Neural crest cell (in vitro differentiated cells): ENCODE measurements around the gene TBL3. TPM values are rescaled to one million over a fixed set of nuclear protein-coding genes. Genes with fewer than 3 reads are reported as not detected.
A peak's percentile ranks its signal among the peaks of the same experiment; 100 is the strongest.
"Not testable (repeated sequence)": the region's sequence is repeated elsewhere in the genome, so short reads cannot be mapped to it uniquely, and the experiment has no call there.

Experiments used
- DNase-seq: peaks from one replicate; pipeline ENCODE4 v3.0.0; 2021; ENCODE audit warnings: low read depth, mixed read lengths, low spot score
- H3K27ac Mint-ChIP-seq: one replicate; pipeline ENCODE4 v1.8.0; 2021; ENCODE audit warnings: mild to moderate bottlenecking, mixed read lengths; ENCODE audit not compliant: unreplicated experiment
- H3K27me3 Mint-ChIP-seq: 2 replicates; pipeline ENCODE4 v1.8.0; 2021; ENCODE audit warnings: low read depth, mild to moderate bottlenecking, mixed read lengths
- H3K36me3 Mint-ChIP-seq: 2 replicates; pipeline ENCODE4 v1.8.0; 2021; ENCODE audit warnings: low read depth, mild to moderate bottlenecking, mixed read lengths
- H3K4me1 Mint-ChIP-seq: 2 replicates; pipeline ENCODE4 v1.8.0; 2021; ENCODE audit warnings: mixed read lengths
- H3K4me3 Mint-ChIP-seq: one replicate; pipeline ENCODE4 v1.8.0; 2021; ENCODE audit warnings: mild to moderate bottlenecking, mixed read lengths
- H3K9me3 Mint-ChIP-seq: 2 replicates; pipeline ENCODE4 v1.8.0; 2021; ENCODE audit warnings: mixed read lengths
- CTCF ChIP-seq: fragments of 200-600 bp; sonication (generic); conservative IDR thresholded peaks from 2 replicates; pipeline ENCODE4 v1.5.0; 2021; ENCODE audit warnings: antibody characterized with exemption, mild to moderate bottlenecking
- total RNA-seq: library from RNA; stranded (reverse); gene quantifications from 2 replicates; pipeline ENCODE4 v1.2.1, GENCODE V29; 2021

TBL3 gene
- total RNA-seq, 1 donor from 2014 or later, result 39.6 TPM

GRCh38 chr16:2009791-2010510 is 38.1 kb downstream of the TBL3 start, which contains the start of gene ZNF598:
TSS of gene ZNF598 (minus strand) at chr16:2009821.
- no peaks in the 10 kb centered on the region for H3K36me3 Mint-ChIP-seq
- H3K9me3 Mint-ChIP-seq, result no peaks in the 10 kb centered on the region
- peak within 1 kb of the TSS; percentile 89 for H3K27ac Mint-ChIP-seq
- DNase-seq, result peak; percentile 62
- H3K27me3 Mint-ChIP-seq, result no peaks in the 10 kb centered on the region
- TF ChIP-seq CTCF, result peak; percentile 23
- H3K4me1 Mint-ChIP-seq, result peaks cover 25% of the 10 kb centered on the region
- peak within 1 kb of the TSS; percentile 95 for H3K4me3 Mint-ChIP-seq

GRCh38 chr16:2011726-2012125 is 39.9 kb downstream of the TBL3 start:
- H3K9me3 Mint-ChIP-seq, H3K27ac Mint-ChIP-seq, H3K27me3 Mint-ChIP-seq, DNase-seq, H3K4me3 Mint-ChIP-seq, H3K36me3 Mint-ChIP-seq: not testable (repeated sequence)
- peaks cover 21% of the 10 kb centered on the region for H3K4me1 Mint-ChIP-seq

GRCh38 chr16:2013527-2013926 is 41.7 kb downstream of the TBL3 start:
- Mint-ChIP-seq H3K27me3 (peaks cover 11% of the 10 kb centered on the region), H3K4me3 (peak overlapping the region; percentile 59), H3K4me1 (peaks cover 11% of the 10 kb centered on the region), H3K27ac (no peak overlapping the region), H3K9me3 (no peaks in the 10 kb centered on the region), H3K36me3 (no peaks in the 10 kb centered on the region)
- no peak for TF ChIP-seq CTCF
- DNase-seq, result no peak

GRCh38 chr16:2015117-2015946 is 43.5 kb downstream of the TBL3 start:
- Mint-ChIP-seq H3K36me3 (no peaks in the 10 kb centered on the region), H3K9me3 (no peaks in the 10 kb centered on the region), H3K4me1 (peaks cover 2% of the 10 kb centered on the region), H3K27me3 (peaks cover 25% of the 10 kb centered on the region), H3K4me3 (no peak overlapping the region), H3K27ac (no peak overlapping the region)
- TF ChIP-seq CTCF, result no peak
- no peak for DNase-seq

- Mint-ChIP-seq H3K4me3 (no peak overlapping the region), H3K9me3 (no peaks in the 10 kb centered on the region), H3K27ac (no peak overlapping the region), H3K27me3 (peaks cover 30% of the 10 kb centered on the region), H3K36me3 (no peaks in the 10 kb centered on the region), H3K4me1 (peaks cover 4% of the 10 kb centered on the region)
- DNase-seq, result no peak
- no peak for TF ChIP-seq CTCF
These were observed 44.0 kb downstream of the TBL3 start for GRCh38 chr16:2015947-2016208.

- Mint-ChIP-seq H3K36me3 (no peaks in the 10 kb centered on the region), H3K4me1 (peaks cover 5% of the 10 kb centered on the region), H3K4me3 (peak overlapping the region; percentile 31), H3K27me3 (peaks cover 36% of the 10 kb centered on the region), H3K27ac (no peak overlapping the region), H3K9me3 (no peaks in the 10 kb centered on the region)
- peak; percentile 54 for TF ChIP-seq CTCF
- DNase-seq, result no peak
These were observed 44.6 kb downstream of the TBL3 start for GRCh38 chr16:2016407-2016922.
